HepG2 (cell line): ENCODE data around the gene ARL6IP4. TPM values are rescaled to one million over a fixed set of nuclear protein-coding genes. Genes with fewer than 3 reads are reported as not detected.

ENCODE experiments used
- GMEB2 ChIP-seq: IDR thresholded peaks from 2 replicates; pipeline ENCODE4 v1.6.1; 2016; ENCODE audit warnings: missing biosample characterization, missing genetic modification reagents, low read depth
- HCFC1 ChIP-seq: fragments of 150-350 bp; IDR thresholded peaks from 2 replicates; pipeline ENCODE4 v1.6.1; 2014; ENCODE audit warnings: low read depth, low read length
- HMG20A ChIP-seq: IDR thresholded peaks from 2 replicates; pipeline ENCODE4 v1.6.1; 2016; ENCODE audit warnings: borderline replicate concordance
- HNRNPK ChIP-seq: fragments of 200-400 bp; formaldehyde crosslinking; IDR thresholded peaks from 2 replicates; pipeline ENCODE4 v1.6.1; 2018; ENCODE audit warnings: low read length, low read depth, moderate library complexity, mild to moderate bottlenecking; ENCODE audit not compliant: poor library complexity, severe bottlenecking
- IKZF5 ChIP-seq: IDR thresholded peaks from 2 replicates; pipeline ENCODE4 v1.6.1; 2018; ENCODE audit warnings: missing genetic modification reagents, mild to moderate bottlenecking, missing compliant biosample characterization
- MED13 ChIP-seq: sonication (generic); formaldehyde crosslinking; IDR thresholded peaks from 2 replicates; pipeline ENCODE4 v1.5.0; 2020; ENCODE audit warnings: missing genetic modification reagents
- POLR2G ChIP-seq: fragments of 200-400 bp; formaldehyde crosslinking; IDR thresholded peaks from 2 replicates; pipeline ENCODE4 v1.6.1; 2018; ENCODE audit warnings: mild to moderate bottlenecking, low read depth, low read length, moderate library complexity
- TAF15 ChIP-seq: fragments of 200-400 bp; formaldehyde crosslinking; IDR thresholded peaks from one replicate; pipeline ENCODE4 v1.6.1; 2018; ENCODE audit warnings: mild to moderate bottlenecking, low read depth, low read length; ENCODE audit not compliant: poor library complexity, severe bottlenecking
- TFDP2 ChIP-seq: sonication (generic); formaldehyde crosslinking; IDR thresholded peaks from 2 replicates; pipeline ENCODE4 v1.4.0; 2020; ENCODE audit warnings: missing genetic modification reagents
- ZBTB38 ChIP-seq: sonication (generic); formaldehyde crosslinking; IDR thresholded peaks from 2 replicates; pipeline ENCODE4 v1.5.1; 2020; ENCODE audit warnings: mild to moderate bottlenecking, missing genetic modification reagents
- ZFP36 ChIP-seq: fragments of 150-350 bp; IDR thresholded peaks from 2 replicates; pipeline ENCODE4 v1.6.1; 2018; ENCODE audit warnings: borderline replicate concordance, low read length, low read depth; ENCODE audit not compliant: partially characterized antibody
- ZNF3 ChIP-seq: IDR thresholded peaks from 2 replicates; pipeline ENCODE4 v1.7.0; 2017; ENCODE audit warnings: inconsistent platforms
- ZNF407 ChIP-seq: sonication (generic); formaldehyde crosslinking; IDR thresholded peaks from one replicate; pipeline ENCODE4 v1.5.1; 2020; ENCODE audit warnings: mild to moderate bottlenecking, missing genetic modification reagents; ENCODE audit errors: not compliant biosample characterization
- ZNF543 ChIP-seq: sonication (generic); formaldehyde crosslinking; IDR thresholded peaks from 2 replicates; pipeline ENCODE4 v1.4.0; 2020; ENCODE audit warnings: mild to moderate bottlenecking, missing genetic modification reagents
- ZNF598 ChIP-seq: sonication (generic); formaldehyde crosslinking; IDR thresholded peaks from 2 replicates; pipeline ENCODE4 v1.5.1; 2020; ENCODE audit warnings: mild to moderate bottlenecking, missing genetic modification reagents, borderline replicate concordance
- ZNF891 ChIP-seq: sonication (generic); formaldehyde crosslinking; IDR thresholded peaks from 2 replicates; pipeline ENCODE4 v1.5.0; 2020; ENCODE audit warnings: mild to moderate bottlenecking, missing genetic modification reagents
- ZSCAN20 ChIP-seq: sonication (generic); formaldehyde crosslinking; IDR thresholded peaks from 2 replicates; pipeline ENCODE4 v1.4.0; 2020; ENCODE audit warnings: missing genetic modification reagents, mild to moderate bottlenecking, borderline replicate concordance
- polyA plus RNA-seq, 8 experiments: library from polyadenylated mRNA; depleted of rRNA in 3 of 8; stranded (reverse) in 7 of 8; unstranded in 1 of 8; fragments of >200 nt; fragmentation: Illumina TruSeq in 4 of 8; extraction: Trizol in 4 of 8; gene quantifications; 2 replicates each; pipeline versions ENCODE4 v1.2.1 to v1.2.3, GENCODE V29; 2011 to 2016; ENCODE audit warnings: low read depth in 4 of 8, missing spikeins in 1 of 8, mixed read lengths in 1 of 8; ENCODE audit not compliant: insufficient read depth in 1 of 8
- total RNA-seq, 5 experiments: library from RNA; depleted of rRNA; stranded (reverse); fragments of >200 nt; fragmentation: Illumina TruSeq; extraction: Trizol; gene quantifications; 2 replicates each; pipeline ENCODE4 v1.2.3, GENCODE V29; 2016; ENCODE audit warnings: low read depth in 1 of 5

The ARL6IP4 gene
- total and polyA plus RNA-seq, 2 of the 13 experiments (the other 11 are each of a cell fraction or from before 2014, with no cell fraction given), result 155 to 220 TPM

- TF ChIP-seq ZNF407 (CRISPR knock-in tag) (no peak), ZNF3 (no peak), ZNF543 (CRISPR knock-in tag) (no peak), ZFP36 (no peak), MED13 (no peak; the same call in 1 of the 2 replicates), ZSCAN20 (no peak), GMEB2 (CRISPR knock-in tag) (no peak), ZBTB38 (CRISPR knock-in tag) (peak; percentile 60), HNRNPK (no peak), HMG20A (CRISPR knock-in tag) (peak; percentile 46; the same call in 1 of the 2 replicates), TAF15 (no peak), IKZF5 (peak; percentile 69; the same call in 1 of the 2 replicates), HCFC1 (no peak), ZNF891 (CRISPR knock-in tag) (no peak), POLR2G (peak; percentile 66; the same call in 1 of the 2 replicates), TFDP2 (peak; percentile 68), ZNF598 (CRISPR knock-in tag) (peak; percentile 82; the same call in 1 of the 2 replicates)
These were observed 4.3 kb downstream of the ARL6IP4 start (continued) for GRCh38 chr12:122984612-122985337.
